RWPE1 (cell line): ENCODE measurements around the gene DOCK4.

Experiments
- CTCF ChIA-PET: fragments of 350-600 bp; sonication (Branson Sonifier 250); formaldehyde crosslinking; extraction: SDS; loops from one replicate; lab custom pipeline; 2021; lab: Yijun Ruan, JAX
- POLR2A ChIA-PET: fragments of 400-600 bp; formaldehyde crosslinking; extraction: SDS; loops from one replicate; lab custom pipeline; 2020; ENCODE audit warnings: antibody characterized with exemption; ENCODE audit not compliant: low non-redundant PET; lab: Yijun Ruan, JAX
- DNase-seq: peaks from one replicate; pipeline ENCODE4 v3.0.0; 2012; ENCODE audit warnings: low spot score
- H3K27ac ChIP-seq: fragments of 450-650 bp; 2 replicates; pipeline ENCODE4 v1.5.1; 2017
- TF ChIP-seq, protein P1 (sequence below): fragments of 450-650 bp; conservative IDR thresholded peaks from 2 replicates; pipeline ENCODE4 v1.5.1; 2017; ENCODE audit warnings: low read depth, mild to moderate bottlenecking

Gene DOCK4

DNA sequence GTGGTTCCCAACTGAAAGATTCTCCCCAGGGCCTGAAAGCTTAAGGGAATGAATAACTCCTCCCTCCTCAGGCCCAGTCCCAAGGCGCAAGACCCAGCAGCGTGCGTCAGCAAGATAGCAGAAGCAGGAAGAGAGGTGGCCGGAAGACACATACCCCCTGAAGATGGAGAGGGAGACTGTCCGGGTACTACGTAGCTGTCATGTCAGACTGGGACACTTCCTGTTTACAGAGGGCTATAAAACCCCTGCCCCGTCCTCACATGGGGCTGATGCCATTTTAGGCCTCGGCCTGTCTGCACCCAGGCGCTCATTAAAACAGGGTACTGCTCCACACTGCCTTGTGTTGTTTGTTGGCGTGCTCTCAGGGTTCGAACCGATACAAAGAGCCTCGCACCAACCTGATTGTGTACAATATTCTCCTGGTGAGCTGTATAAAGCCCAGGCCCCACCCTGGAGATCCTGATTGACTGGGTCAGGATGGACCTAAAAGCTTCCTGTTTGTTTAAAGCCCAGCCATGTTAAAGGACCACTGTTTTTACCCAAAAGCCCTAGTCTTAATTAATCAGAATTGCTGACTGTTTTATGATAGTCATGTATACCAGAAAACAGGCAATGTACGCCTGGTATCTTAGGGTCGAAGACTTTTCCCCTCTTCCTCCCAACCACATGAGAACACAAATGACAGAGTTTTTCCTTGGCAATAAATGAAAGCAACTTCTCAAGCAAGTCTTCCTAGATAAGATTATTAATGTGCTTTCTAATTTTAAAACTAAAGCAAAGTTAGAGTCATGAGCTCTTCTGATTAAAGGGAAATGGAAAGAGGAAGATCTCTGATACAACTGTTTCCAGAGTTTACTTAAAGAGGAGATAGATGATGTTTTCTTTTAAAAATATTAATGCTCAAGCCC is 251.5 kb downstream of the DOCK4 start:
- peak overlapping the region; percentile 63 for H3K27ac ChIP-seq
- ChIA-PET POLR2A (no interaction called here), CTCF (interaction anchor here (0.7 to 0.9 kb wide), 2 partner anchors 73 to 260 kb away, joined by 3 read pairs; no protein-coding TSS in a partner anchor)
- TF ChIP-seq, protein P1, sequence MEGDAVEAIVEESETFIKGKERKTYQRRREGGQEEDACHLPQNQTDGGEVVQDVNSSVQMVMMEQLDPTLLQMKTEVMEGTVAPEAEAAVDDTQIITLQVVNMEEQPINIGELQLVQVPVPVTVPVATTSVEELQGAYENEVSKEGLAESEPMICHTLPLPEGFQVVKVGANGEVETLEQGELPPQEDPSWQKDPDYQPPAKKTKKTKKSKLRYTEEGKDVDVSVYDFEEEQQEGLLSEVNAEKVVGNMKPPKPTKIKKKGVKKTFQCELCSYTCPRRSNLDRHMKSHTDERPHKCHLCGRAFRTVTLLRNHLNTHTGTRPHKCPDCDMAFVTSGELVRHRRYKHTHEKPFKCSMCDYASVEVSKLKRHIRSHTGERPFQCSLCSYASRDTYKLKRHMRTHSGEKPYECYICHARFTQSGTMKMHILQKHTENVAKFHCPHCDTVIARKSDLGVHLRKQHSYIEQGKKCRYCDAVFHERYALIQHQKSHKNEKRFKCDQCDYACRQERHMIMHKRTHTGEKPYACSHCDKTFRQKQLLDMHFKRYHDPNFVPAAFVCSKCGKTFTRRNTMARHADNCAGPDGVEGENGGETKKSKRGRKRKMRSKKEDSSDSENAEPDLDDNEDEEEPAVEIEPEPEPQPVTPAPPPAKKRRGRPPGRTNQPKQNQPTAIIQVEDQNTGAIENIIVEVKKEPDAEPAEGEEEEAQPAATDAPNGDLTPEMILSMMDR = no peak
- no peak for DNase-seq

- H3K27ac ChIP-seq = peak overlapping the region; percentile 63
- DNase-seq = no peak
- POLR2A ChIA-PET = no interaction called here
- TF ChIP-seq, protein P1 = no peak
- CTCF ChIA-PET = interaction anchor here (0.9 kb wide), 1 partner anchor 260 kb away, joined by 3 read pairs; no protein-coding TSS in a partner anchor
Measured at GRCh38 chr7:111954056-111954455, 252.1 kb downstream of the DOCK4 start.

DNA sequence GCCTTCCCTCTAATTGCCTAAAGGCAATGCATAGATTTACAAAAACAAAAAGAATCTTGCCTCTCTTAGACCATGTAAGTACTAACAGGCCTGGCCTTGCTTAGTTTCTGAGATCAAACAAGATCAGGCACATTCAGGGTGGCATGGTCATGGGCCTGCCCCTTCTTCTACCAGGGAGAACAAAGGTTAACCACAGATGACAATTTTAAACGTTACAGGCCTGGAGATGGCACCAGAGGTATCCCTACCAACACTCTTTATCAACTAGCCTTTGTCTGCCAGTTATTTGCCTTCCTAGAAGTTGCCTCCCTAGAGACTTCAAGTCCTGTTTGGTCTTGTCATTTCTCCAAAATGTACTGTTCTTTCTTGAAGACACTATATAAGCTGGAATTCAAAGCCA is 252.6 kb downstream of the DOCK4 start:
- CTCF ChIA-PET = interaction anchor here (0.9 kb wide), 1 partner anchor 261 kb away, joined by 3 read pairs; no protein-coding TSS in a partner anchor
- H3K27ac ChIP-seq = no peak overlapping the region
- POLR2A ChIA-PET = no interaction called here
- peak; percentile 40 for DNase-seq
- TF ChIP-seq, protein P1 = peak; percentile 57

GRCh38 chr7:111952783-111953182 is 253.4 kb downstream of the DOCK4 start:
- H3K27ac ChIP-seq = peak overlapping the region; percentile 65
- POLR2A ChIA-PET = no interaction called here
- TF ChIP-seq, protein P1 = no peak
- DNase-seq = no peak
- CTCF ChIA-PET = interaction anchor here (0.7 kb wide), 1 partner anchor 37 kb away, joined by 3 read pairs; no protein-coding TSS in a partner anchor

GRCh38 chr7:111951052-111951451 is 255.1 kb downstream of the DOCK4 start:
- ChIA-PET CTCF (no interaction called here), POLR2A (no interaction called here)
- H3K27ac ChIP-seq = no peak overlapping the region
- no peak for DNase-seq
- TF ChIP-seq, protein P1 = no peak

DNA sequence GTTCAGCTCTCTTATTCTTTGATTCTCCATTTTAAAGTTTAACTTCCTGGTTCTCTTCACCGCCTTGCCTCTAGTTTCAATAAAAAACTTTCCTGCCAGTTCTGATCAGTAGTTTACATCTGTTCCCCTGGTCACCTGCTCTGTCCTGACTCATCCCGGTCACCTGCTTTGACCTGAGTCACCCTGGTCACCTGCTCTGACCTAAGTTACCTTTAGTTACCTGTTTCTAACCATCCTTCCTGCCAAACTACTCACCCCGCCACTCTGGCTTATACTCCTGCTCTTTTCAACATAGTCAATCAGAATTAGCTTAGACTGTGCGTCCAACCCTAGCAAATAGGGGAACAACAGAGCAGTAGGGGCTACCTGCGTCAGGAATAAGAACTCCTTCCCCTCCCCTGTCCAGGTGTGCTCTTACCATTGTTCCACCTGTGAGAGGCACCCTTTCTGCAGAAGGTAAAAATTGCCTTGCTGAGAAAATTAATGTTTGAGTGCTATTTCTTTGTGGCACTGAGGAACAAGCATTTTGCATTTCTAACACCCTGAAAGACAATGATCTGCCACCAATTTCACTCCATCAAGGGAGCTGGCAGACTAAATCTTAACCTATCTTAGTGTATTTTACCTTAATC is 263.6 kb downstream of the DOCK4 start:
- no peak for DNase-seq
- H3K27ac ChIP-seq = no peak overlapping the region
- ChIA-PET CTCF (no interaction called here), POLR2A (no interaction called here)
- TF ChIP-seq, protein P1 = no peak
